ENCODE results near the gene ZDHHC3. TPM values are rescaled to one million over a fixed set of nuclear protein-coding genes. Genes with fewer than 3 reads are reported as not detected.

ZDHHC3 gene
- total and polyA plus RNA-seq, 9 donors = 28.6 to 81.2 (median 46.2) TPM

- H3K27me3 ChIP-seq = no peaks in the 10 kb centered on the region
- no peaks in the 10 kb centered on the region for H3K36me3 ChIP-seq
- 54 to 73% (median 57%) methylated on average over 2 of the region's 2 CpGs for WGBS, 3 donors
- H3K4me3 ChIP-seq = no peak overlapping the region
- H3K9me3 ChIP-seq = no peaks in the 10 kb centered on the region
- TF ChIP-seq POLR2A (IDR thresholded peaks at IDR 0.05) (no peak), CTCF (IDR thresholded peaks at IDR 0.05) (no peak), EP300 (IDR thresholded peaks at IDR 0.05) (no peak)
- H3K4me1 ChIP-seq (ENCODE audit: insufficient read depth) = no peaks in the 10 kb centered on the region
- no peak overlapping the region for H3K27ac ChIP-seq
- intact Hi-C loops (cut with DNase I) = no loop called here
- DNase-seq = no peak
These were observed 95.7 kb downstream of the ZDHHC3 start for GRCh38 chr3:44880284-44880683.

DNA sequence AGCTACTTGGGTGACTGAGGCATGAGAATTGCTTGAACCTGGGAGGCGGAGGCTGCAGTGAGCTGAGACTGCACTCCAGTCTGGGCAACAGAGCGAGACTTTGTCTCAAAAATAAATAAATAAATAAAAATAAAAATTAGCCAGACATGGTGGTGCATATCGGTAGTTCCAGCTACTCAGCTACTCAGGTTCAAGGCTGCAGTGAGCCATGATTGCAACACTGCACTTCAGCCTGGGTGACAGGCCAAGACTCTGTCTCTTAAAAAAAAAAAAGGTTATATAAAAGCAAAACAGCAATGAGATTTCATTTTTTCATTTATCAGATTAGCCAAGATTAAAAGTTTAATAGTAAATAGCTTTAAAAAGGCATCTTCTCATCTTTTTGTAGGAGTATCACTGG, 98.6 kb downstream of the ZDHHC3 start:
- DNase-seq = no peak
- no peaks in the 10 kb centered on the region for H3K27me3 ChIP-seq
- no peak overlapping the region for H3K27ac ChIP-seq
- 82 to 88% (median 83%) methylated on average over 3 of the region's 3 CpGs for WGBS, 3 donors
- no peak overlapping the region for H3K4me3 ChIP-seq
- intact Hi-C loops (cut with DNase I) = no loop called here
- no peak for TF ChIP-seq CTCF (IDR thresholded peaks at IDR 0.05)
- no peak for TF ChIP-seq POLR2A (IDR thresholded peaks at IDR 0.05)
- TF ChIP-seq EP300 (IDR thresholded peaks at IDR 0.05) = no peak
- no peaks in the 10 kb centered on the region for H3K36me3 ChIP-seq
- H3K9me3 ChIP-seq = no peaks in the 10 kb centered on the region
- no peaks in the 10 kb centered on the region for H3K4me1 ChIP-seq (ENCODE audit: insufficient read depth)

- Histone ChIP-seq H3K4me1 (ENCODE audit: insufficient read depth) (no peaks in the 10 kb centered on the region), H3K9me3 (no peaks in the 10 kb centered on the region), H3K27ac (no peak overlapping the region), H3K27me3 (no peaks in the 10 kb centered on the region), H3K36me3 (no peaks in the 10 kb centered on the region), H3K4me3 (no peak overlapping the region)
- DNase-seq = no peak
- WGBS, 3 donors = 70 to 89% (median 71%) methylated on average over 3 of the region's 3 CpGs
- TF ChIP-seq CTCF (IDR thresholded peaks at IDR 0.05) = no peak
- TF ChIP-seq POLR2A (IDR thresholded peaks at IDR 0.05) = no peak
- TF ChIP-seq EP300 (IDR thresholded peaks at IDR 0.05) = no peak
- intact Hi-C loops (cut with DNase I) = loop anchor here in 1 of 4 donors (1.0 kb wide), 1 partner anchor 21 kb away; no protein-coding TSS in a partner anchor
These were observed 100.4 kb downstream of the ZDHHC3 start for GRCh38 chr3:44875596-44875995.

Other genes with a start within 250 kb of the ZDHHC3 start
- 1 to 10 TPM; 2.0 to 9.0 (median 5.8) TPM for gene ZNF501, start 246.5 kb downstream of the ZDHHC3 start, total RNA-seq
- gene ZNF501, start 246.5 kb downstream of the ZDHHC3 start, polyA plus RNA-seq = 1 to 10 TPM; 3.3 to 3.4 TPM
- gene KIAA1143, start 214.6 kb downstream of the ZDHHC3 start, total RNA-seq = 10 to 100 TPM; 23.7 to 55.4 (median 37.3) TPM
- gene KIAA1143, start 214.6 kb downstream of the ZDHHC3 start, polyA plus RNA-seq = 10 to 100 TPM; 22.4 to 44.6 TPM
- under 1 TPM in 6 of 7 donors, not detected in 1; 0.15 to 0.99 (median 0.37) TPM for gene KIF15, start 214.4 kb downstream of the ZDHHC3 start, total RNA-seq
- gene KIF15, start 214.4 kb downstream of the ZDHHC3 start, polyA plus RNA-seq = under 1 TPM; 0.31 to 0.35 TPM
- 10 to 100 TPM; 11.2 to 24.0 (median 14.6) TPM for gene TMEM42, start 114.3 kb downstream of the ZDHHC3 start, total RNA-seq
- 10 to 100 TPM; 11.8 to 27.5 TPM for gene TMEM42, start 114.3 kb downstream of the ZDHHC3 start, polyA plus RNA-seq
- not detected for gene TGM4, start 101.6 kb downstream of the ZDHHC3 start, total RNA-seq
- not detected for gene TGM4, start 101.6 kb downstream of the ZDHHC3 start, polyA plus RNA-seq
- gene EXOSC7, start 70 bp upstream of the ZDHHC3 start, total RNA-seq = 10 to 100 TPM; 28.3 to 39.3 (median 36.8) TPM
- gene EXOSC7, start 70 bp upstream of the ZDHHC3 start, polyA plus RNA-seq = 10 to 100 TPM; 34.5 to 35.4 TPM
- 10 to 100 TPM in 3 of 7 donors, 1 to 10 TPM in 4; 2.9 to 18.2 (median 7.5) TPM for gene CLEC3B, start 50.1 kb upstream of the ZDHHC3 start, total RNA-seq
- 10 to 100 TPM; 12.2 to 63.5 TPM for gene CLEC3B, start 50.1 kb upstream of the ZDHHC3 start, polyA plus RNA-seq
- 10 to 100 TPM in 1 of 7 donors, 1 to 10 TPM in 4, under 1 TPM in 2; 0.30 to 14.4 (median 2.1) TPM for gene CDCP1, start 170.2 kb upstream of the ZDHHC3 start, total RNA-seq
- gene CDCP1, start 170.2 kb upstream of the ZDHHC3 start, polyA plus RNA-seq = 1 to 10 TPM in 1 of 2 donors, under 1 TPM in 1; 0.12 to 1.4 TPM